ENCODE data around the gene PRXL2B. TPM values are rescaled to one million over a fixed set of nuclear protein-coding genes. Genes with fewer than 3 reads are reported as not detected.

PRXL2B gene
- total RNA-seq, 1 experiment from 2014 or later: 32.2 TPM

DNA sequence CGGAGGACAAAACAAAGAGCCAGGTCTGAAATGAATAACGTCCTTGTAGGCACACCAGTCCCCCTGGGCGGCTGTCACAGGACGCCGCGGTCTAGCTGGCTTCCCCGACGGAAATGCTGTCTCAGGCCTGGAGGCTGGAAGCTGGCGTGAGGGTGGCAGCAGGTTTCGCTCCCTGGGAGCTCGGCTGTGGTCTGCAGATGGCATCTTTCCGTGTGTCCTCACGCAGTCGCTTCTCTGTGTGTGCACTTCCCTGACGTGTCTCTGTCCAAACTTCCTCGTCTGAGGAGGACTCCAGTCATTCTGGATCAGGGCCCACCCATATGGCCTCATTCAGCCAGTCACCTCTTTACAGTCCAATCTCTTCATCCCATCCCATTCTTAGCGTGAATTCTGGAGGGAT lies 16.2 kb upstream of the PRXL2B start:
- CTCF ChIA-PET: no interaction called here
- Histone ChIP-seq H3K27ac (ENCODE audit: low read depth, low read length) (no peak overlapping the region), H3K9ac (ENCODE audit: low read length) (no peak overlapping the region), H3K4me2 (ENCODE audit: low read length) (no peak overlapping the region), H3K79me2 (ENCODE audit: insufficient read depth, low read length) (no peaks in the 10 kb centered on the region), H3K9me2 (ENCODE audit: insufficient read depth) (no peaks in the 10 kb centered on the region), H2AFZ (ENCODE audit: low read depth, low read length, poor library complexity, severe bottlenecking) (no peak overlapping the region), H3K4me3 (replicated peaks in 1 of 2; ENCODE audit: low read depth in 1 of 2, low read length in 2 of 2) (no peak overlapping the region), H3K9me3 (ENCODE audit: control insufficient read depth in 1 of 2, insufficient read depth in 1 of 2, low read depth in 1 of 2, low read length in 2 of 2) (no peaks in the 10 kb centered on the region; a peak in 1 of 4 replicates), H3K4me1 (ENCODE audit: control insufficient read depth in 1 of 2, insufficient read depth in 2 of 2, low read length in 2 of 2) (no peaks in the 10 kb centered on the region), H3K27me3 (ENCODE audit: insufficient read depth, low read length) (no peaks in the 10 kb centered on the region), H4K20me1 (ENCODE audit: insufficient read depth) (no peaks in the 10 kb centered on the region), H3K36me3 (ENCODE audit: control insufficient read depth in 1 of 2, insufficient read depth in 2 of 2, low read length in 2 of 2) (no peaks in the 10 kb centered on the region)
- DNase-seq (ENCODE audit: low read depth, low spot score): no peak
- no peak for ATAC-seq
- RAD21 ChIA-PET (ENCODE audit: low non-redundant PET in 1 of 2, low total read pairs in 2 of 2, uncharacterized antibody in 2 of 2, unreplicated experiment in 2 of 2): no interaction called here
- no peak for TF ChIP-seq ZNF274 (IDR thresholded peaks at IDR 0.05; ENCODE audit: low read depth, low read length)
- no peak for TF ChIP-seq SRF (IDR thresholded peaks at IDR 0.05; ENCODE audit: low read depth)
- TF ChIP-seq, protein P1, sequence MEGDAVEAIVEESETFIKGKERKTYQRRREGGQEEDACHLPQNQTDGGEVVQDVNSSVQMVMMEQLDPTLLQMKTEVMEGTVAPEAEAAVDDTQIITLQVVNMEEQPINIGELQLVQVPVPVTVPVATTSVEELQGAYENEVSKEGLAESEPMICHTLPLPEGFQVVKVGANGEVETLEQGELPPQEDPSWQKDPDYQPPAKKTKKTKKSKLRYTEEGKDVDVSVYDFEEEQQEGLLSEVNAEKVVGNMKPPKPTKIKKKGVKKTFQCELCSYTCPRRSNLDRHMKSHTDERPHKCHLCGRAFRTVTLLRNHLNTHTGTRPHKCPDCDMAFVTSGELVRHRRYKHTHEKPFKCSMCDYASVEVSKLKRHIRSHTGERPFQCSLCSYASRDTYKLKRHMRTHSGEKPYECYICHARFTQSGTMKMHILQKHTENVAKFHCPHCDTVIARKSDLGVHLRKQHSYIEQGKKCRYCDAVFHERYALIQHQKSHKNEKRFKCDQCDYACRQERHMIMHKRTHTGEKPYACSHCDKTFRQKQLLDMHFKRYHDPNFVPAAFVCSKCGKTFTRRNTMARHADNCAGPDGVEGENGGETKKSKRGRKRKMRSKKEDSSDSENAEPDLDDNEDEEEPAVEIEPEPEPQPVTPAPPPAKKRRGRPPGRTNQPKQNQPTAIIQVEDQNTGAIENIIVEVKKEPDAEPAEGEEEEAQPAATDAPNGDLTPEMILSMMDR (IDR thresholded peaks at IDR 0.05 in 2 of 3, conservative IDR thresholded peaks at IDR 0.05 in 1 of 3; ENCODE audit: borderline replicate concordance in 1 of 3, insufficient read depth in 1 of 3, low read depth in 2 of 3, low read length in 2 of 3): no peak
- TF ChIP-seq EZH2phosphoT487 (IDR thresholded peaks at IDR 0.05; ENCODE audit: borderline replicate concordance): no peak
- TF ChIP-seq, protein P2, sequence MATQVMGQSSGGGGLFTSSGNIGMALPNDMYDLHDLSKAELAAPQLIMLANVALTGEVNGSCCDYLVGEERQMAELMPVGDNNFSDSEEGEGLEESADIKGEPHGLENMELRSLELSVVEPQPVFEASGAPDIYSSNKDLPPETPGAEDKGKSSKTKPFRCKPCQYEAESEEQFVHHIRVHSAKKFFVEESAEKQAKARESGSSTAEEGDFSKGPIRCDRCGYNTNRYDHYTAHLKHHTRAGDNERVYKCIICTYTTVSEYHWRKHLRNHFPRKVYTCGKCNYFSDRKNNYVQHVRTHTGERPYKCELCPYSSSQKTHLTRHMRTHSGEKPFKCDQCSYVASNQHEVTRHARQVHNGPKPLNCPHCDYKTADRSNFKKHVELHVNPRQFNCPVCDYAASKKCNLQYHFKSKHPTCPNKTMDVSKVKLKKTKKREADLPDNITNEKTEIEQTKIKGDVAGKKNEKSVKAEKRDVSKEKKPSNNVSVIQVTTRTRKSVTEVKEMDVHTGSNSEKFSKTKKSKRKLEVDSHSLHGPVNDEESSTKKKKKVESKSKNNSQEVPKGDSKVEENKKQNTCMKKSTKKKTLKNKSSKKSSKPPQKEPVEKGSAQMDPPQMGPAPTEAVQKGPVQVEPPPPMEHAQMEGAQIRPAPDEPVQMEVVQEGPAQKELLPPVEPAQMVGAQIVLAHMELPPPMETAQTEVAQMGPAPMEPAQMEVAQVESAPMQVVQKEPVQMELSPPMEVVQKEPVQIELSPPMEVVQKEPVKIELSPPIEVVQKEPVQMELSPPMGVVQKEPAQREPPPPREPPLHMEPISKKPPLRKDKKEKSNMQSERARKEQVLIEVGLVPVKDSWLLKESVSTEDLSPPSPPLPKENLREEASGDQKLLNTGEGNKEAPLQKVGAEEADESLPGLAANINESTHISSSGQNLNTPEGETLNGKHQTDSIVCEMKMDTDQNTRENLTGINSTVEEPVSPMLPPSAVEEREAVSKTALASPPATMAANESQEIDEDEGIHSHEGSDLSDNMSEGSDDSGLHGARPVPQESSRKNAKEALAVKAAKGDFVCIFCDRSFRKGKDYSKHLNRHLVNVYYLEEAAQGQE (IDR thresholded peaks at IDR 0.05; ENCODE audit: low read depth): no peak
- no peak for TF ChIP-seq FOSL1 (IDR thresholded peaks at IDR 0.05; ENCODE audit: low read depth)
- TF ChIP-seq, protein P3, sequence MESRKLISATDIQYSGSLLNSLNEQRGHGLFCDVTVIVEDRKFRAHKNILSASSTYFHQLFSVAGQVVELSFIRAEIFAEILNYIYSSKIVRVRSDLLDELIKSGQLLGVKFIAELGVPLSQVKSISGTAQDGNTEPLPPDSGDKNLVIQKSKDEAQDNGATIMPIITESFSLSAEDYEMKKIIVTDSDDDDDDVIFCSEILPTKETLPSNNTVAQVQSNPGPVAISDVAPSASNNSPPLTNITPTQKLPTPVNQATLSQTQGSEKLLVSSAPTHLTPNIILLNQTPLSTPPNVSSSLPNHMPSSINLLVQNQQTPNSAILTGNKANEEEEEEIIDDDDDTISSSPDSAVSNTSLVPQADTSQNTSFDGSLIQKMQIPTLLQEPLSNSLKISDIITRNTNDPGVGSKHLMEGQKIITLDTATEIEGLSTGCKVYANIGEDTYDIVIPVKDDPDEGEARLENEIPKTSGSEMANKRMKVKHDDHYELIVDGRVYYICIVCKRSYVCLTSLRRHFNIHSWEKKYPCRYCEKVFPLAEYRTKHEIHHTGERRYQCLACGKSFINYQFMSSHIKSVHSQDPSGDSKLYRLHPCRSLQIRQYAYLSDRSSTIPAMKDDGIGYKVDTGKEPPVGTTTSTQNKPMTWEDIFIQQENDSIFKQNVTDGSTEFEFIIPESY (IDR thresholded peaks at IDR 0.05; ENCODE audit: extremely low read depth, insufficient replicate concordance, low read length): no peak
- no peak for TF ChIP-seq YY1 (IDR thresholded peaks at IDR 0.05; ENCODE audit: extremely low read depth, insufficient replicate concordance, low read depth, low read length)
- TF ChIP-seq SIN3A (IDR thresholded peaks at IDR 0.05; ENCODE audit: low read depth): no peak
- intact Hi-C loops (cut with micrococcal nuclease): no loop called here
- BruUV-seq (replicated peaks): no TSS peak
- POLR2A ChIA-PET: no interaction called here

Data from HCT116 (cell line).